Choroid plexus epithelial cell (primary cell): ENCODE data around the gene SORBS1.

Source experiments
- DNase-seq: peaks from one replicate; pipeline ENCODE4 v3.0.0-alpha.2; 2010; ENCODE audit warnings: low read depth
- H3K4me3 ChIP-seq: 2 replicates; pipeline ENCODE4 v1.5.1; 2011; ENCODE audit warnings: low read depth, mild to moderate bottlenecking, control low read depth, low read length, moderate library complexity
- CTCF ChIP-seq: conservative IDR thresholded peaks from 2 replicates; pipeline ENCODE4 v1.5.1; 2011; ENCODE audit warnings: low read depth, mild to moderate bottlenecking, control low read depth, inconsistent platforms, low read length, moderate library complexity

SORBS1 gene

GRCh38 chr10:95533590-95533989 is 27.6 kb downstream of the SORBS1 start:
- no peak overlapping the region for H3K4me3 ChIP-seq
- no peak for DNase-seq
- no peak for TF ChIP-seq CTCF

GRCh38 chr10:95532536-95532935 is 28.6 kb downstream of the SORBS1 start:
- no peak overlapping the region for H3K4me3 ChIP-seq
- no peak for TF ChIP-seq CTCF
- no peak for DNase-seq

- no peak overlapping the region for H3K4me3 ChIP-seq
- TF ChIP-seq CTCF = no peak
- DNase-seq = no peak
These were observed 29.2 kb downstream of the SORBS1 start for GRCh38 chr10:95531994-95532399.

GRCh38 chr10:95531058-95531809 is 29.9 kb downstream of the SORBS1 start:
- no peak overlapping the region for H3K4me3 ChIP-seq
- TF ChIP-seq CTCF = no peak

GRCh38 chr10:95530561-95530960 is 30.6 kb downstream of the SORBS1 start:
- no peak for TF ChIP-seq CTCF
- H3K4me3 ChIP-seq = no peak overlapping the region
- no peak for DNase-seq

More at GRCh38 chr10:95531058-95531809, 29.9 kb downstream of the SORBS1 start:
- DNase-seq = no peak

- H3K4me3 ChIP-seq = no peak overlapping the region
- no peak for TF ChIP-seq CTCF
These were observed 31.1 kb downstream of the SORBS1 start for GRCh38 chr10:95530029-95530428.

GRCh38 chr10:95526044-95526443 is 35.1 kb downstream of the SORBS1 start:
- DNase-seq = no peak
- TF ChIP-seq CTCF = no peak
- H3K4me3 ChIP-seq = no peak overlapping the region

More at GRCh38 chr10:95530029-95530428, 31.1 kb downstream of the SORBS1 start:
- no peak for DNase-seq
